ENCODE data around the gene EEFSEC. TPM values are rescaled to one million over a fixed set of nuclear protein-coding genes. Genes with fewer than 3 reads are reported as not detected.

Gene EEFSEC
- total RNA-seq, 1 experiment from 2014 or later = 15.4 TPM

GRCh38 chr3:128430301-128430700, 277.0 kb downstream of the EEFSEC start:
- H3K4me1 ChIP-seq (ENCODE audit: control insufficient read depth, insufficient read depth, low read length) = peaks cover 23% of the 10 kb centered on the region
- POLR2A ChIA-PET = interaction anchor here (0.8 kb wide), 1 partner anchor 26 kb away, joined by 13 read pairs; no protein-coding TSS in a partner anchor
- no peaks in the 10 kb centered on the region for H3K27me3 ChIP-seq (ENCODE audit: control insufficient read depth, insufficient read depth, low read length)

GRCh38 chr3:128430731-128431130, 277.4 kb downstream of the EEFSEC start:
- no peak for DNase-seq (ENCODE audit: low read depth, low spot score)
- POLR2A ChIA-PET = interaction anchor here (0.8 kb wide), 1 partner anchor 27 kb away, joined by 13 read pairs; no protein-coding TSS in a partner anchor

More at GRCh38 chr3:128430301-128430700, 277.0 kb downstream of the EEFSEC start:
- CTCF ChIA-PET = no interaction called here
- no TSS peak for BruUV-seq (replicated peaks)
- no peaks in the 10 kb centered on the region for H3K9me3 ChIP-seq (ENCODE audit: control insufficient read depth, insufficient read depth, low read depth, low read length)
- no peaks in the 10 kb centered on the region for H3K36me3 ChIP-seq (ENCODE audit: control insufficient read depth, insufficient read depth, low read length)
- H3K4me3 ChIP-seq (ENCODE audit: low read depth in 2 of 2, low read length in 2 of 2) = no peak overlapping the region
- intact Hi-C loops (cut with micrococcal nuclease; ENCODE audit: unreplicated experiment) = no loop called here
- in situ Hi-C loops (cut with HindIII; ENCODE audit: low pct_unique_long_range_greater_than_20kb, low sequenced_read_pairs) = no loop called here
- DNase-seq (ENCODE audit: low read depth, low spot score) = no peak
- ATAC-seq = no peak
- H3K27ac ChIP-seq (ENCODE audit: low read length) = no peak overlapping the region
- TF ChIP-seq REST (IDR thresholded peaks at IDR 0.05; ENCODE audit: insufficient read depth in 1 of 2, low read depth in 2 of 2, low read length in 1 of 2) (no peak), TCF7L2 (IDR thresholded peaks at IDR 0.05; ENCODE audit: low read depth, low read length) (no peak), POLR2AphosphoS5 (IDR thresholded peaks at IDR 0.05; ENCODE audit: low read depth, low read length) (no peak), CTCF (IDR thresholded peaks at IDR 0.05) (no peak), SIN3A (IDR thresholded peaks at IDR 0.05; ENCODE audit: borderline replicate concordance, insufficient read depth, low read depth, low read length) (no peak)

More at GRCh38 chr3:128430731-128431130, 277.4 kb downstream of the EEFSEC start:
- TF ChIP-seq SIN3A (IDR thresholded peaks at IDR 0.05; ENCODE audit: borderline replicate concordance, insufficient read depth, low read depth, low read length) (no peak), REST (IDR thresholded peaks at IDR 0.05; ENCODE audit: insufficient read depth in 1 of 2, low read depth in 2 of 2, low read length in 1 of 2) (no peak), POLR2AphosphoS5 (IDR thresholded peaks at IDR 0.05; ENCODE audit: low read depth, low read length) (no peak), TCF7L2 (IDR thresholded peaks at IDR 0.05; ENCODE audit: low read depth, low read length) (no peak), CTCF (IDR thresholded peaks at IDR 0.05) (no peak)
- intact Hi-C loops (cut with micrococcal nuclease; ENCODE audit: unreplicated experiment) (no loop called here), in situ Hi-C loops (cut with HindIII; ENCODE audit: low pct_unique_long_range_greater_than_20kb, low sequenced_read_pairs) (no loop called here)
- Histone ChIP-seq H3K27ac (ENCODE audit: low read length) (no peak overlapping the region), H3K9me3 (ENCODE audit: control insufficient read depth, insufficient read depth, low read depth, low read length) (no peaks in the 10 kb centered on the region), H3K36me3 (ENCODE audit: control insufficient read depth, insufficient read depth, low read length) (no peaks in the 10 kb centered on the region), H3K4me3 (ENCODE audit: low read depth in 2 of 2, low read length in 2 of 2) (no peak overlapping the region), H3K4me1 (ENCODE audit: control insufficient read depth, insufficient read depth, low read length) (peaks cover 18% of the 10 kb centered on the region), H3K27me3 (ENCODE audit: control insufficient read depth, insufficient read depth, low read length) (no peaks in the 10 kb centered on the region)
- CTCF ChIA-PET = interaction anchor here (0.7 kb wide), 1 partner anchor 175 kb away, joined by 16 read pairs; no protein-coding TSS in a partner anchor
- ATAC-seq = no peak
- BruUV-seq (replicated peaks) = no TSS peak

Data from Panc1 (cell line).